Epithelial cell of esophagus (primary cell): ENCODE data around the gene ATP11A.
A peak's percentile ranks its signal among the peaks of the same experiment; 100 is the strongest.

Experiments used
- DNase-seq: peaks from one replicate; pipeline ENCODE4 v3.0.0; 2010; ENCODE audit warnings: low read depth
- H3K4me3 ChIP-seq: 2 replicates; pipeline ENCODE4 v1.5.1; 2011; ENCODE audit warnings: mild to moderate bottlenecking, low read length, control low read depth
- CTCF ChIP-seq: IDR thresholded peaks from 2 replicates; pipeline ENCODE4 v1.5.1; 2011; ENCODE audit warnings: low read depth, mild to moderate bottlenecking, low read length, control low read depth, inconsistent platforms; ENCODE audit not compliant: insufficient read depth; ENCODE audit errors: missing control alignments

ATP11A gene

GRCh38 chr13:112718318-112718717 is 28.5 kb downstream of the ATP11A start:
- no peak for DNase-seq
- H3K4me3 ChIP-seq: no peak overlapping the region
- no peak for TF ChIP-seq CTCF

- H3K4me3 ChIP-seq: no peak overlapping the region
- no peak for TF ChIP-seq CTCF
- DNase-seq: peak; percentile 57
Observed at GRCh38 chr13:112719016-112719415, 29.2 kb downstream of the ATP11A start.

GRCh38 chr13:112719556-112719955 is 29.7 kb downstream of the ATP11A start:
- H3K4me3 ChIP-seq: no peak overlapping the region
- DNase-seq: no peak
- TF ChIP-seq CTCF: no peak

GRCh38 chr13:112720251-112720650 is 30.4 kb downstream of the ATP11A start:
- TF ChIP-seq CTCF: no peak
- DNase-seq: no peak
- no peak overlapping the region for H3K4me3 ChIP-seq

- no peak overlapping the region for H3K4me3 ChIP-seq
- DNase-seq: no peak
- TF ChIP-seq CTCF: no peak
Observed at GRCh38 chr13:112720814-112721197, 31.0 kb downstream of the ATP11A start.

- DNase-seq: no peak
- no peak for TF ChIP-seq CTCF
Observed at GRCh38 chr13:112721198-112722104, 31.6 kb downstream of the ATP11A start.

More at GRCh38 chr13:112721198-112722104, 31.6 kb downstream of the ATP11A start:
- no peak overlapping the region for H3K4me3 ChIP-seq
